Mesothelial cell of epicardium (in vitro differentiated cells): ENCODE data around the gene MEN1. TPM values are rescaled to one million over a fixed set of nuclear protein-coding genes. Genes with fewer than 3 reads are reported as not detected.
A peak's percentile ranks its signal among the peaks of the same experiment; 100 is the strongest.

Experiments used
- DNase-seq, 2 experiments: peaks; one replicate each; pipeline ENCODE4 v3.0.0; 2021; ENCODE audit warnings: low spot score in 2 of 2; ENCODE audit not compliant: unreplicated experiment in 2 of 2
- H3K27ac Mint-ChIP-seq: 2 replicates; pipeline ENCODE4 v1.8.0; 2021; ENCODE audit warnings: mixed read lengths
- H3K27me3 Mint-ChIP-seq: 2 replicates; pipeline ENCODE4 v1.8.0; 2021; ENCODE audit warnings: low read depth, mixed read lengths
- H3K36me3 Mint-ChIP-seq: 2 replicates; pipeline ENCODE4 v1.8.0; 2021; ENCODE audit warnings: mixed read lengths
- H3K4me1 Mint-ChIP-seq: 2 replicates; pipeline ENCODE4 v1.8.0; 2021; ENCODE audit warnings: mixed read lengths
- H3K4me3 Mint-ChIP-seq: 2 replicates; pipeline ENCODE4 v1.8.0; 2021; ENCODE audit warnings: mild to moderate bottlenecking, moderate library complexity, mixed read lengths
- H3K9me3 Mint-ChIP-seq: 2 replicates; pipeline ENCODE4 v1.8.0; 2021; ENCODE audit warnings: mixed read lengths
- total RNA-seq: library from RNA; stranded (reverse); gene quantifications from 3 replicates; pipeline ENCODE4 v1.2.1, GENCODE V29; 2021
- TF ChIP-seq, protein P1 (sequence below): fragments of 200-600 bp; sonication (generic); IDR thresholded peaks from one replicate; pipeline ENCODE4 v1.5.0; 2021; ENCODE audit warnings: antibody characterized with exemption; ENCODE audit not compliant: unreplicated experiment

Gene MEN1
- total RNA-seq, 1 donor from 2014 or later, result 45.4 TPM

DNA sequence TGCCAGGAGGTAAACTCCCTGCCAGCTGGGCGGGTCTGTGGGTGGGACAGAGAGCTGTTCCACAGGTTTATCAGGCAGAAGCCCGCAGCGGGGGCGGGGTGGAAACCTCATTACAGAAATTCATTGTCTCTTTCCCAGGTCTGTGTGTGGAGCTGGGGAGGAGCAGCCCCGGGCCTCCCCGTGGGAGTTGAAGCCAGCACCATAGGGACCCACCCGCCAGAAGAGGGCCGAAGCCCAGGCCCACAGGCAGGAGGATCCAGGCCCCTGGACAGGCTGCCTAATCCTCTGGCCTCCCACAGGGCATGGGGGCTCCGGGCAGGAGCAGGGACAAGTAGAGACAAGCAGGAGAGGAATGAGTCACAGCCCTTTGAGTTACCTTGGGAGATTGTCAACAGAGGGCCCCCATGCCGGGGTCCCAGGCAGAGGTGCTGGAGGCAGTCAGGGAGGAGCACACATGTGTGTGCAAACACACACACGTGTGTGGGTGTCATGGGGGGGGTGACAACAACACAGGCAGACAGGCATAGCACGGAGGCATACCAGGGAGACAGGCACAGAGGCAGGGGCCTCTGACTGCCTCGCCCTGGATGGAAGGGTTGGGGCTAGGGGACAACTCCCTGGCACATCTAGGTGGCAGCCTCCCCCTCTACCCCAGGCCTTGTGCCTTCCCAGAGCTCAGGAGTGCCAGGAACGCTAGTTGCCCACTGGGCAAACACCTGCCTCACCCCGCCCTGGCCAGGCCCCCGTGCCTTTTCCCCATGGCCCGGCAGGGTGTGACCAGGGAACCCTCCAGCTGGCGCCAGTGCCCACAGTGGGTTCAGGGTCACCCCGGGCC is 32.7 kb upstream of the MEN1 start:
- DNase-seq, result peak in 1 of 2 experiments; percentile 56
- Mint-ChIP-seq H3K4me3 (peak overlapping the region; percentile 90), H3K27ac (peak overlapping the region; percentile 100), H3K9me3 (no peaks in the 10 kb centered on the region), H3K4me1 (peaks cover 26% of the 10 kb centered on the region), H3K27me3 (no peaks in the 10 kb centered on the region), H3K36me3 (no peaks in the 10 kb centered on the region)
- TF ChIP-seq, protein P1, sequence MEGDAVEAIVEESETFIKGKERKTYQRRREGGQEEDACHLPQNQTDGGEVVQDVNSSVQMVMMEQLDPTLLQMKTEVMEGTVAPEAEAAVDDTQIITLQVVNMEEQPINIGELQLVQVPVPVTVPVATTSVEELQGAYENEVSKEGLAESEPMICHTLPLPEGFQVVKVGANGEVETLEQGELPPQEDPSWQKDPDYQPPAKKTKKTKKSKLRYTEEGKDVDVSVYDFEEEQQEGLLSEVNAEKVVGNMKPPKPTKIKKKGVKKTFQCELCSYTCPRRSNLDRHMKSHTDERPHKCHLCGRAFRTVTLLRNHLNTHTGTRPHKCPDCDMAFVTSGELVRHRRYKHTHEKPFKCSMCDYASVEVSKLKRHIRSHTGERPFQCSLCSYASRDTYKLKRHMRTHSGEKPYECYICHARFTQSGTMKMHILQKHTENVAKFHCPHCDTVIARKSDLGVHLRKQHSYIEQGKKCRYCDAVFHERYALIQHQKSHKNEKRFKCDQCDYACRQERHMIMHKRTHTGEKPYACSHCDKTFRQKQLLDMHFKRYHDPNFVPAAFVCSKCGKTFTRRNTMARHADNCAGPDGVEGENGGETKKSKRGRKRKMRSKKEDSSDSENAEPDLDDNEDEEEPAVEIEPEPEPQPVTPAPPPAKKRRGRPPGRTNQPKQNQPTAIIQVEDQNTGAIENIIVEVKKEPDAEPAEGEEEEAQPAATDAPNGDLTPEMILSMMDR, result no peak

DNA sequence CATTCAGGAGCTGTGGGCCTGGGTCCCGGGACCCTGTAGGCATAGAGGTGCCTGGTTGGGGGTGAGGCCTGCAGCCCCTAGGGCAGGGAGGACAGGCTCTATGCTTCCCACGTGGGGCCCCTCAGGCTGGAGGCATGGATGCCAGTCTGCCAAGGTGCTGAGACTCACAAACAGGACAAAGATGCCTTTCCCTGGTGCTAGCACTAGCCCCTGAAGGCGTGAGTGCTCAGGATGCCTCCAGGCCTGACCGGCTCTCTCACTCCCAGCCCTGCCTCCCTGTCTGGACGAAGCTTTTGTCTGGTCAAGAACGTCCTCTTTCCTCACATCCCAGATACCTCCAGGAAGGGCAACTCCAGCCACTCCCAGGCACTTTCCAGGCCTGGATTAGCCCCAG is 32.0 kb upstream of the MEN1 start:
- no peaks in the 10 kb centered on the region for H3K27me3 Mint-ChIP-seq
- H3K4me3 Mint-ChIP-seq, result peak overlapping the region; percentile 90
- H3K27ac Mint-ChIP-seq, result peak overlapping the region; percentile 100

DNA sequence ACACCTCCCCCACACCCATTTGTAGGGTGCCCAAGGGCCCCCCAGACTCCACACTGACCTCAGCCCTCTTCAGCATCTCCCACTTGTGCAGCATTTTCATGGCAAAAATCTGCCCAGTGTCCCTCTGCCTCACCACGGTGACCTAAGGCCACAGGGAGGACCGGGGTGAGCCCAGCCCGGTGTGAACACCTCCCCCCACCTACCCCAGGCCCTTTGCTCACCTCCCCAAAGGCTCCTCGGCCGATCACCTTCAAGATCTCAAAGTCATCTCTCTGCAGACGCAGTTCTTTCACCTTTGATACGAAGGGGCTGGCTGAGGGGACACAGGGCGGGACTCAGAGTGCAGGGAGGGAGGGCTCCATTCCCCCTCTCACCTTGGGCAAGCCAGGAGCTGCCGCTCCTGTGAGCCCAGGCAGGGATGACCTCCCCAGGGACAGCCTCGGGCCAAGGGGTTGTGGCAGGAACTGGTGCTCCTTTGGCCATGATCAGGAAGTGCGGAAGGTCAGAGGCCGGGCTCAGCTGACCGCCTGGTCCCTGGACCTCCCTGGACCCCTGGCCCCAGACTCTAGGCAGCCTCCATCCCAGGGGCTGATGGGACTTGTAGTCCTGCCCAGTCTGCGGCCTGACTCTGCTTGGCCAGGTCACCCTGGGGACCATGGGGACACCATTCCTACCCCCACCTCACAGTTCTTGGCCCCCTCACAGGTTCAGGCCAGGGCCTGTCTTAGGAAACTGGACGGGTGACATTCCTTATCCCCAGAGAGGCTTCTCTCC is 31.4 kb upstream of the MEN1 start:
- Mint-ChIP-seq H3K9me3 (no peaks in the 10 kb centered on the region), H3K4me1 (peaks cover 26% of the 10 kb centered on the region), H3K4me3 (no peak overlapping the region), H3K27ac (peak overlapping the region; percentile 100), H3K27me3 (no peaks in the 10 kb centered on the region), H3K36me3 (no peaks in the 10 kb centered on the region)
- no peak for DNase-seq
- TF ChIP-seq, protein P1, result no peak

More for the DNA sequence above, 32.0 kb upstream of the MEN1 start:
- DNase-seq, result no peak
- Mint-ChIP-seq H3K36me3 (no peaks in the 10 kb centered on the region), H3K9me3 (no peaks in the 10 kb centered on the region), H3K4me1 (peaks cover 26% of the 10 kb centered on the region)
- TF ChIP-seq, protein P1, result no peak

- H3K36me3 Mint-ChIP-seq, result no peaks in the 10 kb centered on the region
- TF ChIP-seq, protein P1, result no peak
- H3K4me3 Mint-ChIP-seq, result no peak overlapping the region
- no peak for DNase-seq
- peaks cover 25% of the 10 kb centered on the region for H3K4me1 Mint-ChIP-seq
- H3K9me3 Mint-ChIP-seq, result no peaks in the 10 kb centered on the region
- H3K27me3 Mint-ChIP-seq, result no peaks in the 10 kb centered on the region
- H3K27ac Mint-ChIP-seq, result no peak overlapping the region
Measured at GRCh38 chr11:64839887-64840782, 29.8 kb upstream of the MEN1 start.

- TF ChIP-seq, protein P1, result no peak
- H3K27me3 Mint-ChIP-seq, result no peaks in the 10 kb centered on the region
- H3K4me3 Mint-ChIP-seq, result no peak overlapping the region
- no peaks in the 10 kb centered on the region for H3K36me3 Mint-ChIP-seq
- H3K27ac Mint-ChIP-seq, result no peak overlapping the region
- no peak for DNase-seq
- H3K4me1 Mint-ChIP-seq, result peaks cover 23% of the 10 kb centered on the region
- no peaks in the 10 kb centered on the region for H3K9me3 Mint-ChIP-seq
Measured at GRCh38 chr11:64839335-64839734, 29.0 kb upstream of the MEN1 start.
